Endothelial cell of umbilical vein (primary cell): ENCODE data around the gene PGS1. TPM values are rescaled to one million over a fixed set of nuclear protein-coding genes. Genes with fewer than 3 reads are reported as not detected.

ENCODE experiments used
- BruUV-seq: library from RNA; stranded (reverse); fragments of 400-500 nt; replicated peaks from 2 replicates; lab custom pipeline; 2021; lab: Mats Ljungman, UMichigan
- CTCF ChIA-PET: fragments of 300-600, 350-600 bp; sonication (Branson Sonifier 250); formaldehyde crosslinking; loops from one replicate; lab custom pipeline; 2021; ENCODE audit warnings: antibody characterized with exemption, inconsistent platforms; lab: Charles Lee
- POLR2A ChIA-PET: fragments of 300-600, 350-600 bp; sonication (Branson Sonifier 250); formaldehyde crosslinking; loops from one replicate; lab custom pipeline; 2021; ENCODE audit warnings: antibody characterized with exemption, inconsistent platforms; lab: Charles Lee
- DNase-seq: peaks from one replicate; pipeline ENCODE4 v3.0.0-alpha.2; 2011; ENCODE audit warnings: low read depth, low spot score
- FAIRE-seq: peaks from 2 replicates; lab custom pipeline; 2011; peaks lifted over from hg19 to GRCh38; lab: Jason Lieb, UNC
- H2AFZ ChIP-seq: 2 replicates; pipeline ENCODE4 v1.6.0; 2012; ENCODE audit warnings: low read depth, low read length, control low read depth, inconsistent platforms
- H3K27ac ChIP-seq: 2 replicates; pipeline ENCODE4 v1.5.1; 2011; ENCODE audit warnings: low read depth, mild to moderate bottlenecking, control low read depth, low read length, moderate library complexity; ENCODE audit not compliant: insufficient read depth
- H3K27me3 ChIP-seq, 2 experiments: 2 replicates each; pipeline versions ENCODE4 v1.6.0 to v1.6.1; 2011; ENCODE audit warnings: low read length in 2 of 2, mixed read lengths in 1 of 2; ENCODE audit not compliant: control insufficient read depth in 2 of 2, insufficient read depth in 2 of 2
- H3K36me3 ChIP-seq, 2 experiments: 2 replicates in 1 of 2; 3 replicates in 1 of 2; pipeline ENCODE4 v1.5.1; 2011; ENCODE audit warnings: low read length in 2 of 2, mild to moderate bottlenecking in 1 of 2, moderate library complexity in 1 of 2; ENCODE audit not compliant: control insufficient read depth in 2 of 2, insufficient read depth in 2 of 2; ENCODE audit errors: extremely low read depth in 1 of 2
- H3K4me1 ChIP-seq: 3 replicates; pipeline ENCODE4 v1.5.1; 2011; ENCODE audit warnings: mild to moderate bottlenecking, low read length; ENCODE audit not compliant: control insufficient read depth, insufficient read depth; ENCODE audit errors: extremely low read depth
- H3K4me2 ChIP-seq: 2 replicates; pipeline ENCODE4 v1.6.1; 2011; ENCODE audit warnings: low read length, control low read depth, mixed read lengths; ENCODE audit not compliant: insufficient read depth
- H3K4me3 ChIP-seq, 3 experiments: fragments of 200-600 bp in 1 of 3; sonication (generic), shearing (Covaris generic) in 1 of 3; replicated peaks in 1 of 3; 2 replicates each; pipeline ENCODE4 v1.5.1; 2011 to 2016; ENCODE audit warnings: control low read depth in 3 of 3, low read length in 3 of 3, mild to moderate bottlenecking in 2 of 3, inconsistent platforms in 1 of 3, low read depth in 1 of 3, moderate library complexity in 1 of 3; ENCODE audit not compliant: insufficient read depth in 1 of 3
- H3K79me2 ChIP-seq: 2 replicates; pipeline ENCODE4 v1.6.0; 2012; ENCODE audit warnings: low read length, inconsistent platforms; ENCODE audit not compliant: control insufficient read depth, insufficient read depth
- H3K9ac ChIP-seq: replicated peaks from 2 replicates; pipeline ENCODE3; 2011; ENCODE audit warnings: low read length, control low read depth; ENCODE audit not compliant: insufficient read depth; ENCODE audit errors: extremely low read depth
- H3K9me1 ChIP-seq: replicated peaks from 3 replicates; pipeline ENCODE4 v1.6.0; 2011; ENCODE audit warnings: mild to moderate bottlenecking, low read length; ENCODE audit not compliant: control insufficient read depth, insufficient read depth; ENCODE audit errors: extremely low read depth
- H3K9me3 ChIP-seq: replicated peaks from 2 replicates; pipeline ENCODE4 v1.5.1; 2012; ENCODE audit warnings: low read length, inconsistent platforms; ENCODE audit not compliant: control insufficient read depth, insufficient read depth
- H4K20me1 ChIP-seq: replicated peaks from 2 replicates; pipeline ENCODE3; 2011; ENCODE audit warnings: mild to moderate bottlenecking, low read length; ENCODE audit not compliant: control insufficient read depth, insufficient read depth; ENCODE audit errors: extremely low read depth
- EZH2 ChIP-seq: IDR thresholded peaks from 2 replicates; pipeline ENCODE4 v1.6.1; 2012; ENCODE audit warnings: borderline replicate concordance, low read depth, mild to moderate bottlenecking, moderate library complexity, low read length, inconsistent platforms; ENCODE audit not compliant: severe bottlenecking
- FOS ChIP-seq: IDR thresholded peaks from 2 replicates; pipeline ENCODE4 v1.6.1; 2011; ENCODE audit warnings: mild to moderate bottlenecking, low read length, moderate library complexity, borderline replicate concordance; ENCODE audit not compliant: insufficient read depth
- GATA2 ChIP-seq: IDR thresholded peaks from 2 replicates; pipeline ENCODE4 v1.7.0; 2011; ENCODE audit warnings: low read depth, mild to moderate bottlenecking, moderate library complexity, mixed read lengths, low read length; ENCODE audit not compliant: insufficient read length, insufficient read depth
- JUN ChIP-seq: IDR thresholded peaks from 2 replicates; pipeline ENCODE4 v1.6.1; 2011; ENCODE audit warnings: borderline replicate concordance, low read depth; ENCODE audit not compliant: insufficient read length, insufficient read depth
- MYC ChIP-seq: IDR thresholded peaks from one replicate; pipeline ENCODE4 v1.6.1; 2011; ENCODE audit warnings: mild to moderate bottlenecking, low read depth, low read length
- POLR2AphosphoS5 ChIP-seq: IDR thresholded peaks from 2 replicates; pipeline ENCODE4 v1.6.1; 2012; ENCODE audit warnings: low read depth, mild to moderate bottlenecking, control low read depth, low read length, moderate library complexity; ENCODE audit not compliant: insufficient read depth
- dilution Hi-C: fragments of 300-500 bp; cut with MboI; formaldehyde crosslinking; loops from one replicate; pipeline ENCODE4 v1.15.0; 2019; ENCODE audit warnings: low sequenced_read_pairs; ENCODE audit not compliant: extremely low pct_ligation_motif_present
- intact Hi-C: fragments of 100-400 bp; cut with micrococcal nuclease; formaldehyde crosslinking; loops from one replicate; pipeline ENCODE4 v1.10.0; 2022
- polyA plus RNA-seq, 4 experiments: library from polyadenylated mRNA; depleted of rRNA in 3 of 4; stranded (reverse) in 3 of 4; unstranded in 1 of 4; fragments of >200 nt; gene quantifications; 2 replicates each; pipeline versions ENCODE4 v1.2.1 to v1.2.3, GENCODE V29; 2011 to 2012; ENCODE audit warnings: missing spikeins in 1 of 4
- total RNA-seq: library from RNA; stranded (reverse); gene quantifications from 2 replicates; pipeline ENCODE4 v1.2.3, GENCODE V29; 2021
- TF ChIP-seq, protein P1 (sequence below): IDR thresholded peaks from 2 replicates; pipeline ENCODE4 v1.6.1; 2011; ENCODE audit not compliant: insufficient read depth, insufficient read length
- TF ChIP-seq, protein P2 (sequence below), 2 donors: IDR thresholded peaks; 1 replicate in 1 of 2; 2 replicates in 1 of 2; pipeline ENCODE4 v1.5.1; 2011; ENCODE audit warnings: low read length in 2 of 2, mild to moderate bottlenecking in 2 of 2, moderate library complexity in 2 of 2, control low read depth in 1 of 2, inconsistent platforms in 1 of 2, low read depth in 1 of 2; ENCODE audit not compliant: insufficient read depth in 1 of 2; ENCODE audit errors: extremely low read depth in 1 of 2

The PGS1 gene
- total and polyA plus RNA-seq, 2 donors (not counting 3 experiments of a cell fraction or from before 2014, with no cell fraction given): 50.8 to 66.0 TPM

DNA sequence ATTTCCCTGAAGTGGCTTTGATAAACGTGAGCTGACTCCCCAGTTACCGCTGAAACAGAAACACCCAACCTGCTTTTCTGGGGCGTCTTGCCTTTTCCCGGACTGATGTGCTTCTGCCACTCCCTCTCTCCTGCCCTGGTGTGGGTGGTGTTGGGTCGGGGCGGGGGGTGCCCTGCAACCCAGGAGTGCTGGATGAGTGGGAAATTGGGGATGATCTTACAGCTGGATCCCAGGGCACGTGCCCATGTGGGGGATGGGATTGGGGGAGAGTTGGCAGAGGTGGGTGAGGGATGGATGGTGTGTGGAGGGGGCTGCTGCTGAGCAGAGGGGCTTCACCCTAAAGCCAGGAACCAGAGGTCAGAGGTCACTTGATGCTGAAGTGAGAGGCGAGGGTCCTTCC is 28.5 kb downstream of the PGS1 start:
- peaks cover 7 to 36% of the 10 kb centered on the region in 2 experiments for H3K36me3 ChIP-seq
- peaks cover 59% of the 10 kb centered on the region for H3K79me2 ChIP-seq
- no peak overlapping the region for H3K9ac ChIP-seq
- FAIRE-seq (no peak), DNase-seq (no peak)
- TF ChIP-seq POLR2AphosphoS5: no peak
- no peak for TF ChIP-seq FOS
- TF ChIP-seq MYC: no peak
- TF ChIP-seq JUN: no peak
- no peak for TF ChIP-seq EZH2
- TF ChIP-seq, protein P1, sequence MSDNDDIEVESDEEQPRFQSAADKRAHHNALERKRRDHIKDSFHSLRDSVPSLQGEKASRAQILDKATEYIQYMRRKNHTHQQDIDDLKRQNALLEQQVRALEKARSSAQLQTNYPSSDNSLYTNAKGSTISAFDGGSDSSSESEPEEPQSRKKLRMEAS: no peak
- TF ChIP-seq, protein P2, sequence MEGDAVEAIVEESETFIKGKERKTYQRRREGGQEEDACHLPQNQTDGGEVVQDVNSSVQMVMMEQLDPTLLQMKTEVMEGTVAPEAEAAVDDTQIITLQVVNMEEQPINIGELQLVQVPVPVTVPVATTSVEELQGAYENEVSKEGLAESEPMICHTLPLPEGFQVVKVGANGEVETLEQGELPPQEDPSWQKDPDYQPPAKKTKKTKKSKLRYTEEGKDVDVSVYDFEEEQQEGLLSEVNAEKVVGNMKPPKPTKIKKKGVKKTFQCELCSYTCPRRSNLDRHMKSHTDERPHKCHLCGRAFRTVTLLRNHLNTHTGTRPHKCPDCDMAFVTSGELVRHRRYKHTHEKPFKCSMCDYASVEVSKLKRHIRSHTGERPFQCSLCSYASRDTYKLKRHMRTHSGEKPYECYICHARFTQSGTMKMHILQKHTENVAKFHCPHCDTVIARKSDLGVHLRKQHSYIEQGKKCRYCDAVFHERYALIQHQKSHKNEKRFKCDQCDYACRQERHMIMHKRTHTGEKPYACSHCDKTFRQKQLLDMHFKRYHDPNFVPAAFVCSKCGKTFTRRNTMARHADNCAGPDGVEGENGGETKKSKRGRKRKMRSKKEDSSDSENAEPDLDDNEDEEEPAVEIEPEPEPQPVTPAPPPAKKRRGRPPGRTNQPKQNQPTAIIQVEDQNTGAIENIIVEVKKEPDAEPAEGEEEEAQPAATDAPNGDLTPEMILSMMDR (IDR thresholded peaks at IDR 0.05; ENCODE audit: extremely low read depth in 1 of 2, insufficient read depth in 1 of 2, low read depth in 1 of 2, low read length in 2 of 2): no peak
- TF ChIP-seq GATA2: no peak
- intact Hi-C loops: no loop called here
- H3K27ac ChIP-seq: no peak overlapping the region
- no peaks in the 10 kb centered on the region for H3K27me3 ChIP-seq
- dilution Hi-C loops: no loop called here
- H3K9me3 ChIP-seq: no peaks in the 10 kb centered on the region
- no peak overlapping the region for H3K4me2 ChIP-seq
- POLR2A ChIA-PET: no interaction called here
- CTCF ChIA-PET: no interaction called here
- H3K9me1 ChIP-seq: no peaks in the 10 kb centered on the region
- no peak overlapping the region for H3K4me3 ChIP-seq
- H2AFZ ChIP-seq: no peak overlapping the region
- H3K4me1 ChIP-seq: no peaks in the 10 kb centered on the region
- no TSS peak for BruUV-seq
- no peaks in the 10 kb centered on the region for H4K20me1 ChIP-seq
